Hindlimb muscle (tissue), 1 donor: ENCODE data around the gene GNAI1. TPM values are rescaled to one million over a fixed set of nuclear protein-coding genes. Genes with fewer than 3 reads are reported as not detected.

Experiments used
- DNase-seq: peaks from one replicate; pipeline ENCODE4 v3.0.0-alpha.2; 2013
- polyA plus RNA-seq: library from polyadenylated mRNA; unstranded; fragments of 120-200 nt; gene quantifications from one replicate; pipeline ENCODE4 v1.2.1, GENCODE V29; 2013; ENCODE audit not compliant: insufficient read length

GNAI1 gene
- polyA plus RNA-seq, 1 donor = 33.1 TPM

- no peak for DNase-seq
Measured at GRCh38 chr7:80257756-80258155, 123.1 kb downstream of the GNAI1 start.

DNA sequence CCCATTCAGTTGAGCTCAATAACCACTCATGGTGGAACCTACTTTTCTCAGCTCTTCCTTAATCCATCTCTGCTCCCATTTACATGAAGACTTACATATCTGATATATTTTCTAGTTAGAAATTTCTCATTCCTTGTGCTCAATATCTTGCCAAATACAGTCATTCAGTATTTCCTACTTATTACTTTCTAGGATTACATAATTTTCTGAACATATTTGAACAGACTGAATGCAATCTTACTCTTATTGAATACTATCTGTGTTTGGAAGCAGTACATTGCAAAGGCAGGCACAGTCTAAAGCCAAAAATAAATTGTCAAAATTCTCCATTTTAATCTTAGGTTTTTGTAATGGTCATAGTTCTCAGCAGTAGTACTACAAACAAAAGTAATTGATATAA lies 126.0 kb downstream of the GNAI1 start:
- DNase-seq = no peak

- peak; percentile 69 for DNase-seq
Measured at GRCh38 chr7:80263333-80263732, 128.7 kb downstream of the GNAI1 start.

- DNase-seq = no peak
Measured at GRCh38 chr7:80263821-80264220, 129.2 kb downstream of the GNAI1 start.

- no peak for DNase-seq
Measured at GRCh38 chr7:80264769-80265495, 130.3 kb downstream of the GNAI1 start.

DNA sequence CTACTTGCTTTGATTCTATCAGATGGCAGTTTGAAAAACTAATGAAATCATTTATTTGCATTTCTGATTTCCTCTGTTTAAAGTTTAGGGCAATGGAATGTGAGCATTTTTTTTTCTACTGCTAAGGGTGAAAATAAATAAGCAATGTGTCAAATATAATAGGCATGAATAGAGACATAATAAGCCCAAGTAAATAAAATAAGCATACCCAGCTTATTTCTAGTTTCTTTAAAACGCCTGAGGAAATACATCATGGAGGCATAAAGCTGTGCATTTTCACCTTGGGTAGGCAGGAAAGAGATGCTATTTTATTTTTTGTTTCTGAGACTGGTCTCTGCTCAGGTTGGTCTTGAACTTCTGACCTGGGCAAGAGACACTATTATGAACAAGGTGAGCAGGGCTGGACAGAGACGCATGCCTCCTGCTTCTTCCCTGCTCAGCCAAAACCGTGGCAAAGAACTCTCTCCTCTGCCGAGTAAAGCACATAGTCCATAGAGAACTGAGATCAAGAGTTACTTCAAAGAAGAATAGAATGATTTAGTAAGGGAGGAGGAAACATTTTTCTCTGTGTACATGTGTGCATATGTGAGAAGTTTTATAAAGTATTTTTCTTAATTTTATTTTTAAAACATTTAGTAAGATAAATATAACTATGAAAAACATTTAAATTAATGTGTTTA lies 138.1 kb downstream of the GNAI1 start:
- no peak for DNase-seq

GRCh38 chr7:80273327-80273726 lies 138.7 kb downstream of the GNAI1 start:
- no peak for DNase-seq

DNA sequence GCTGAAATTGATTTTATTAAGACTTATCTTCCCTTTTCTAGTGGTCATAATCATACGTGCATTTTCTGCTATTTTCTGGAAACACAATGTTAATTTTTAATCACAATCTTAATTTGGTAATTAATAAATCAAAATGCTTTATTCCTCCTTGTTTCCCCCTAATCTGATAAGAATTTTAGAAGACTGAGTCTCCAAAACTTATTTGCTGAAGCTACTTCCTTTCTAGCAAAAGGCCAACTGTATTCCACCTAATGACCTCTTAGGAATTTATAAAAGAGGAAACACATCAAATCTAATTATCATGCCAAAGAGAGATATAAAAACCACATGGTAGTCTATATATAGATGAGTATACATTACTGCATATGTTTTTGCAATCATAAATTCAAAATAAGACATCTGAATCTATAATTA lies 140.6 kb downstream of the GNAI1 start:
- DNase-seq = no peak
